ENCODE results near the gene EIF4EBP3. TPM values are rescaled to one million over a fixed set of nuclear protein-coding genes. Genes with fewer than 3 reads are reported as not detected.

EIF4EBP3 gene
- total and polyA plus RNA-seq, 9 of the 15 experiments (the other 6 are each of a cell fraction or from before 2014, with no cell fraction given) = 1.3 to 7.5 (median 3.8) TPM

- 0 out of 2 replicates have a peak, but pooled peaks have one; percentile 73 for TF ChIP-seq ZNF224 (CRISPR knock-in tag; IDR thresholded peaks at IDR 0.05)
- TF ChIP-seq ZNF583 (CRISPR knock-in tag; IDR thresholded peaks at IDR 0.05) = 0 out of 2 replicates have a peak, but pooled peaks have one; percentile 53
- TF ChIP-seq, protein P1, sequence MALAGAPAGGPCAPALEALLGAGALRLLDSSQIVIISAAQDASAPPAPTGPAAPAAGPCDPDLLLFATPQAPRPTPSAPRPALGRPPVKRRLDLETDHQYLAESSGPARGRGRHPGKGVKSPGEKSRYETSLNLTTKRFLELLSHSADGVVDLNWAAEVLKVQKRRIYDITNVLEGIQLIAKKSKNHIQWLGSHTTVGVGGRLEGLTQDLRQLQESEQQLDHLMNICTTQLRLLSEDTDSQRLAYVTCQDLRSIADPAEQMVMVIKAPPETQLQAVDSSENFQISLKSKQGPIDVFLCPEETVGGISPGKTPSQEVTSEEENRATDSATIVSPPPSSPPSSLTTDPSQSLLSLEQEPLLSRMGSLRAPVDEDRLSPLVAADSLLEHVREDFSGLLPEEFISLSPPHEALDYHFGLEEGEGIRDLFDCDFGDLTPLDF (CRISPR knock-in tag; IDR thresholded peaks at IDR 0.05) = peak; percentile 64; the same call in 1 of the 2 replicates
- TF ChIP-seq TAF9B (IDR thresholded peaks at IDR 0.05; ENCODE audit: partially characterized antibody) = no peak
- 0 out of 2 replicates have a peak, but pooled peaks have one; percentile 33 for TF ChIP-seq SMC3 (conservative IDR thresholded peaks at IDR 0.05; ENCODE audit: insufficient read depth, low read depth, low read length)
- TF ChIP-seq NCOA1 (IDR thresholded peaks at IDR 0.05; ENCODE audit: low read depth) = no peak
- TF ChIP-seq ZNF589 (CRISPR knock-in tag; IDR thresholded peaks at IDR 0.05; ENCODE audit: low read depth) = 0 out of 2 replicates have a peak, but pooled peaks have one; percentile 70
- TF ChIP-seq, protein P2, sequence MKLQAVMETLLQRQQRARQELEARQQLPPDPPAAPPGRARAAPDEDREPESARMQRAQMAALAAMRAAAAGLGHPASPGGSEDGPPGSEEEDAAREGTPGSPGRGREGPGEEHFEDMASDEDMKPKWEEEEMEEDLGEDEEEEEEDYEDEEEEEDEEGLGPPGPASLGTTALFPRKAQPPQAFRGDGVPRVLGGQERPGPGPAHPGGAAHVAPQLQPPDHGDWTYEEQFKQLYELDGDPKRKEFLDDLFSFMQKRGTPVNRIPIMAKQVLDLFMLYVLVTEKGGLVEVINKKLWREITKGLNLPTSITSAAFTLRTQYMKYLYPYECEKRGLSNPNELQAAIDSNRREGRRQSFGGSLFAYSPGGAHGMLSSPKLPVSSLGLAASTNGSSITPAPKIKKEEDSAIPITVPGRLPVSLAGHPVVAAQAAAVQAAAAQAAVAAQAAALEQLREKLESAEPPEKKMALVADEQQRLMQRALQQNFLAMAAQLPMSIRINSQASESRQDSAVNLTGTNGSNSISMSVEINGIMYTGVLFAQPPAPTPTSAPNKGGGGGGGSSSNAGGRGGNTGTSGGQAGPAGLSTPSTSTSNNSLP (IDR thresholded peaks at IDR 0.05; ENCODE audit: borderline replicate concordance, low read depth, low read length) = no peak
- TF ChIP-seq FOXJ3 (CRISPR knock-in tag; IDR thresholded peaks at IDR 0.05) = no peak
- TF ChIP-seq ZFP36 (IDR thresholded peaks at IDR 0.05; ENCODE audit: low read depth, low read length, partially characterized antibody) = no peak
- TF ChIP-seq ZBTB11 (CRISPR knock-in tag; IDR thresholded peaks at IDR 0.05) = 0 out of 6 replicates have a peak, but pooled peaks of 1 of the 3 experiments have one; percentile 29
- no peak for TF ChIP-seq IRF2 (CRISPR knock-in tag; IDR thresholded peaks at IDR 0.05)
- peak; percentile 94 for TF ChIP-seq SP1 (CRISPR knock-in tag; IDR thresholded peaks at IDR 0.05)
- peak; percentile 65; the same call in 1 of the 2 replicates for TF ChIP-seq SUPT5H (IDR thresholded peaks at IDR 0.05)
- TF ChIP-seq ZNF592 (IDR thresholded peaks at IDR 0.05) = peak; percentile 93
Measured at GRCh38 chr5:140547508-140548299, at the start of gene EIF4EBP3 (continued).
